ENCODE results near the gene ASCL5. TPM values are rescaled to one million over a fixed set of nuclear protein-coding genes. Genes with fewer than 3 reads are reported as not detected.
A peak's percentile ranks its signal among the peaks of the same experiment; 100 is the strongest.

Gene ASCL5
- polyA plus RNA-seq, 5 donors, result 0.17 to 0.89 (median 0.36) TPM

DNA sequence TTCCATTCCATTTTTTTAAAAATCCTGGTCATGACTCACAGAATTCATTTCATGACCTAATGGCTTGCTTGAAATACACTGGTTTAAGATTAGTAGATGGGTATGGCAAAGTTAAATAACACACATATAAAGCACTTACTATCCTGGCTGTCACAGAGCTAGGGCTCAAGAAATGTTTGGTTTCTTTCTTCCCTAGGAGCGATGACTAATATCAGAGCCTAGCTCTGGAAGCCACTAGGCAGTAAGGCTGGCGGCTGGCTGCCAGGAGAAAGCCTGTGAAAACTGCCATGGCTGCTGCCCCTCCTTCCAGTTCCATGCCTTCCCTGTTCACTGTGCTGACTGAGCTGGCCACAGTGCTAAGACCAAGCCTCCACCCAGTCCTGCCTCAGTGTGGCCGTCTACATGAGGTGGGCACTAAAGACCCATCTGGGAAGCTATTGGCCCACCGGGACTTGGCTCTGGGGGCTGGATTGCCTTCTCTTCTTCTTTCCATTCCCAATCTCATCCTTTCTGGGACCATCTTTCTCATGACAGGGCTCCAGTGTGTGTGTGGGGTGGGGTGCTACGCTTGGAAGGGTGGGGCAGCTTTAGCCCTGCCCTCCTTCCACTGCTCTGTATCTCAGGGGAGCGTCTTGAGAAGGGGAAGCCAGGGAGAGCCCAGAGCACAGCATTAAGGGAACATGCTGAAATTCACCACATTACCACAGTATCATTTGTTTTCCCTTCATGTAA is 10.8 kb upstream of the ASCL5 start:
- DNase-seq, result peak in 1 of 2 donors; percentile 40

DNA sequence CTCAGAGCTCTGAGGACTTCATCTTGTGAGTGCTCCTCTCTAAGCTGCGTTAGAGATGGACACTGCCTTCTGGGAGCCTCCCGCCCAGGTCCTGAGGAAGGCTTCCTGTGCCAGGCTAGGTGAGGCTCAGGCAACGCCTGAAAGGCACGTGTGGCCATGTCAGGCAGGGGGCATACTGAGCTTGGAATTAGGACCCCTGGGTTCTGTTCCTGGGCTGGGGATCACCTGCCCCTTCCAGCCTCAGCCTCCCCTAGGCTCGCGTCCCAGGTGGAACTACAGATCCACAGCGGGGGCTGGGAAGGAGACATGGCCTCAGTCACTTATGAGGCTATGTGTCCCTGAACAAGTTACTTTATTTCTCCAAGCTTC is 10.0 kb upstream of the ASCL5 start:
- DNase-seq, result no peak

DNA sequence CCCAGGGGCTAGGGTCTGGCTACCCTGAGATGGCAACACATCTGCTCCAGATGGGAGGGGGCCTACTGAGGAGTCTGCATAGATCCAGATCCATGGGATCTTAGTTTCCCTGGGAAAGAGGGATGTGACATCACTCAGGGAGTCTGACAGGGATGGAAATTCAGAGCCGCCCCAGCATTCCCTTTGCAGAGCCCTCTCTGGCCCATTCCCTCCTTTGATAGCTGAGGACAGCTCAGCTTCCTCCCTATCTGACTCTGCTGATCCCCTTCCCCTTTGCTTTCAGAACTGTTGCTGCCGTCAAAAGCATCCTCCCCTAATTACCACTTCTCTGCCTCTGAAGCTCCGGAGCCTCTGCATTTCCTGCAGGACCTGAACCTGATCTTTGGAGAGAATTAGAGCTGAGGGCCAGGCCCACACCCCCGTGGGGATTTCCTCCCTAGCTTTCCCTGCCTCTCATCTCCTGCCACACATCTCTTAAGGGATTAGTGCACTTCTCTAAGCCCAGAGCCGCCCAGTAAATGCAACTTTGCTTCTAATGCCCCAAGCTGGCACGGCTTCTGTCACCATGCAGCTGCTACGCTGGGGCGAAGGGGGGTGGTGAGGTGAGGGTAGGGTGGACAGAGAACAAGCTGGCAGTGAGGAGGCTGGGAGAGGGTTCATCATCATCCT is 9.5 kb upstream of the ASCL5 start:
- no peak for DNase-seq

- DNase-seq, result no peak
Observed at GRCh38 chr1:201134405-201134804, 7.4 kb upstream of the ASCL5 start.

DNA sequence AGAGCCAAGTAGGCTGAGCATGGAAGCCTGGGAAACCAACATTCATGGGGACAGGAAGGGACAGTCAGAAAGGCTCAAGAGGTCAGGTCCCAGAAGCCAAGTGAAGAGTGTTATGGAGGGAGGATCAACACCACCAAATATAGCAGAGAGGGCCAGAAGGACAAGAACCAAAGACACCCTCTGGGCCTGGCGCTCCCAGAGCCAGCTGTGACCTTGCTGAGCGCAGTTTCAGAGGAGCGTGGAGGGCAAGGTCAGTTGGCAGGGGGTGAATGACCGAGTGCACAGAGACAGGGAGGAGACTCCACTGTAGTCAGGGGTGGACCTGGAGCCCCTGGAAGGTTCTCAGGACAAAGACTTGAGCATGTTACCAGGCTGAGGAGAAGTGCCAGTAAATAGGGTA is 4.4 kb upstream of the ASCL5 start:
- DNase-seq, result no peak

DNA sequence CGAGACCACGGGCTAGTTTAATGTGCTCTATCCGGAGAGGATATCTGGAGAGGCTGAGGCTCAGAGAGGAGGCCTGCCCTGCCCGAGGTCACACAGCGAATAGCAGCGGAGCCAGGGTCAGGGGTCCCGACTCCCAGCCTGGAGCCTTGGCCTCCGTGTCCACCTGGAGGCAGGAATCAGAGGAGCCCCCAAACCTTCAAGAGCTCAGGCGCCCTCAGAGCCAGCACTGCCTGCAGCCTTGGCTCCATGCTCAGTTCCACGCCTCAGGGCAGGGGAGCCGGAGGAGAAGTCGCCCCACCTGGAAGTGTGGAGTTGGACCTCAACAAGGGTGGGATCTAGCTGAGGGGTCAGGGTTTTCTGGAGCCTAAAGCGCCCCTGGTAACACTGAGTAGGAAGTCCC is 2.0 kb upstream of the ASCL5 start:
- DNase-seq, result no peak

GRCh38 chr1:201128476-201128875 is 1.5 kb upstream of the ASCL5 start:
- no peak for DNase-seq

- no peak for DNase-seq
Observed at GRCh38 chr1:201127755-201128455, 921 bp upstream of the ASCL5 start.

- DNase-seq, result no peak
Observed at GRCh38 chr1:201126463-201126831, 537 bp downstream of the ASCL5 start.

GRCh38 chr1:201125800-201126199 is 1.2 kb downstream of the ASCL5 start:
- no peak for DNase-seq

DNA sequence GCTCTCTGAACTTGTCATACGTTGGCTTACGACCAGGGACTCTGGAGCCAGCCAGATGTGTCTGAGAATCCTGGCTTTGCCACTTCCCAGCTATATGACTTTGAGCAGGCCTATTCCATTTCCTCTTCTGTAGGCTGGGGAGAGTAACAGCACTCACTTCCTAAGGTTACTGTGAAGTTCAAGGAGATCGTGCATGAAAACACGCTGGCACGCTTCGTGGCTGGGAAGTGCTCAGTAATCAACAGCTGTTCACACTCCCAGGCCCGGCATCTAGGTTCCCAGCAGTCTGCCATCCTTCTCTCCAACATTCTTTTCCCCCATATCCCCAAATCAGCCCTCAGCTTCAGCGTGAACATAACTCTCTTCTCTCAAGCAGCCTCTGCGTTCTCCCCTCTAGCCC is 2.0 kb downstream of the ASCL5 start:
- no peak for DNase-seq

DNA sequence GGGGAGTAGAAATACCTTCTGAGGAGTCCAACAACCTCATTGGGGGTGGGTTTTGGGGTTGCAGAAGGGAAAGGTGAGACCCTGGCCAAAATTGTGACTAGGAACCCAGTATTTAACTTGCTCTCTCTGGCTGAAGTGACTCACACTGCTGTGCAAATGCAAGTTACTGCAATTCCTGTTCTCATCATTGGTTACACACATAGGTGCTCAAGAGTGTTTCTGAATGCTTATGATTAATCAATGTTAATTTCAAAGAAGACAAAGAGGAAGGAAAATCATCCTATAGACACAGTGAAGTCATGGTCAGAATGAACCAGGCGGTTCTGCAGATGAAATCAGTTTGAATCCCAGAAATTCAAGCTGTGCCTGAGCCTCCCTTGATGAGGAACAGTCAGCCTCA is 3.1 kb downstream of the ASCL5 start:
- no peak for DNase-seq

DNA sequence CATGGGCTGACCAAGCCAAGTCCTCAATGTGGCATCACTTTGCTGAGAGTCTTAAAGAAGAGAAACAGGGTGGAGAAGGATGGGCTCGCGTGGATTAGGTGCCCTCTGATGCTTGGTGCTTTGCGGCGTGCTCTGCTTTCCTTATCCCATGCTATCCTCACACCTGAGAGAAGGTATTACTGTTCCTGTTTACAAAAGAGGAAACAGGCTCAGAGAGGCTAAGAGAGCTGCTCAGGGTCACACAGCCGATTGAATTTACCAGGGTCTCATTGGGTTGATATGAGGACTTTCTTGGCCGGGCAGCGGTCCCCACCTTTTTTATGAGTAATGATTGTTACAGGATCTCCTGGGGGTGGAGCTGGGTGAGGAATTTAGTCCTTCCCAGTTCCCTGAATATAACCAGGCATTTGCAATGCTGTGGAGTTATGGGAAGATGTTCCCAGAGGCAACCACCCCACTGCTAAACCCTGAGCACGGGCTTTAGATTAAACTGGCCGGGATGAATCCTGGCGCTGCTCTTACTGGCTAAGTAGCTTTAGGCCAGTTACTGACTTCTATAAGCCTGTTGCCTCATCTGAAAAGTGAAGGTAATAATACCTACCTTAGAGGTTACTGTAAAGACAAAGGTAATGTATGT is 4.5 kb downstream of the ASCL5 start:
- no peak for DNase-seq

DNA sequence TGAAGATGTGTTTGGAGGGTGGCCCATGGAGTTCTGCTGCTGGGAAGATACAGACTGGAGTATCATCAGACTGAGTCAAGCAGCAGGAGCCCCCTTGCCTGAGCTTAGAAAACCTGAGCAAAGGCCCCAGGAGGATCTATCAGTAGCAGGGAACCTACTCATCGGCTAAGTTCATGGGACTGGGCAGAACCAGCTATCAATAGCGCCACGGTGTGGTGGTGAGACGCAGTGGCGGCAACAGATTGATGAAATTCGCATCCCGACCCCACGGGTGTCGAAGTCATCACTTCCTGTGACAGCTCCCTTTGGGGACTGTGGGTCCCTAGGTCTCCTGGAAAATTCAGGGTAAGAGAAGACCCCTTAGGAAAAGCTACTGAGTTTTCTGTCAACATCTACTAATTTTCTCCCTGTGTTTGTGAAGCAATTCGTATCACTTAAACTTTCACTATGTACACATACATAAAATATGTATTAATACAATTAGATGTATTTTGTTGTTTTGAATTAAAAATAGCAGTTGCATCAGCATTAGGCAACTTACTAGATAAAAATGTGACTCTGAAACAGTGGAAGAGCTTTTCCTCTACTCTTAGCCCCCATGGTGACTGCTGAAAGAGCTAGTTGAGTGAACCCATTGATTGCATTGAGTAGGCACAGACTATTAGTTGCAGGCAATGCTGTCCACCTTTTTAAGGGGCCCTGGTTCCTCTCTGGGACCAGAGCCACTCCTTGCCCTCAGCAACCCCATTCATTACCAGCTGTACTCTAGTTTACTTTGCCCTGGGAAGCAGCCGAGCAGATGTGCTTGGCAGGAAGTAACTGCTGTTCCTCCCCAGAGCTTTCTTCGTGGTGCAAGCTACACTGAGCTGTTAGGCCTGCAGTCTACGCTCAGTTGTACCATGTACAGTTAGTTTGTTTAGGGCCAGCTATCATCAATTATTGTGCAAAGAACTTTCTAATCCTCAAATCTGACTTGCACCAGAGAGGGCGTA is 7.5 kb downstream of the ASCL5 start:
- no peak for DNase-seq

DNA sequence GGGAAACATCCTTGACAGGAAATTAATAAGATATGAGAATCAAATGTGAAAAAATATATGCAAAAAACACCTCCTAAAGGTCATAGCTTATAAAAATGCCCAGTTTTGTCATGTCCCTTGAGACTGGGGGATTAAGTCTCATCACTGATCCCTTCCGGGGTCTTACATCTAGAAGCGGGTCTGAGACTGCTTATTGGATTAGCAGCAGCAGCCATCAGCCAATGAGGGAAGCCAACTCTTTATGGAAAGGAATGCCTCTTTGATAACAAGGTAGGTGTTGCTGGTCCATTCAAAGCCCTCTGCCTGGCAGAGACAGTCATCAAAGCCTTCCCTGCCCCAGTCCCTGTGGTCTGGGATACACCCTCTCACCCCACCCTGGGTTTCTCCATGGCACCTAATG is 10.9 kb downstream of the ASCL5 start:
- DNase-seq, result no peak

GRCh38 chr1:201115390-201115937 is 11.5 kb downstream of the ASCL5 start:
- DNase-seq, result no peak

DNA sequence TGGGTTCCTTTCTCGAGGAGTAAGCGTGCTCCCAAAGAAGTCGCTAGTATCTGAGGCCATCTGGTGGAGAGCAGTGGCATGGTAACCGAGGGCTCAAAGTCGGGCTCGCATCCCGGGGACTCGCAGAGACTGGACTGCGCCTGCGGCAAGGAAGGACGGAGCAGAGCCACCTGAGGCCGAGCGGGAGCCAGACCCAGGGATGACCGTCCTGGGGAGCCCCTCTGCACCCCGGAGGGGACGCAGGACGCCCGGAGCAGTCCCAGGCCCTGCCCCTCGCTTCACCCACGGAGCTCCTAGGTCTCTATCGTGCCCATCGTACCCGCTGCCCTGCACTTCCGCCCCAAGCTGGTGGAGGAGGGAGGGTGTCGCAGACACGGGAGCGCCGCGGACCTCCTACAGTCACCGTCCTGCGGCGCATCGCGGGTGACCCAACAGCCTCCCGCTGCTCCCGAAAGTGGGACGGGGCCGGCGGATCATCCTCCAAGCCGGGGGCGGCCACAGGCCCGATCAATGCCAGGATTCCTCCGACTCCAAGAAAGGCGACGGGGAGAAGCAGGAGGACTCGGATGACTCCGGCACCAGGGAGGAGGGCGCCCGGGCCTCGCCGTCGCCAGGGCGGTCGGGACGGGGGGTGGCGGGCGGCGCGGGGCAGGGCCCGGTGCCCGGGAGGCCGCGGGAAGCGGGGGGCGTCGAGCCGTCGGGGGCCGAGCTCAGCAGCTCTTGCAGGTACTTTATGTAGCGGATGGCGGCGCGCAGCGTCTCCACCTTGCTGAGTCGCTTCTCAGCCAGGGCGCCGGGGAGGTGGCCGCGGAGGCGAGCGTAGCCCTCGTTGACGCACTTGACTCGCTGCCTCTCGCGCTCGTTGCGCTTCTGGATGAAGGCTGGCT is 12.5 kb downstream of the ASCL5 start:
- DNase-seq, result peak; percentile 79 to 91

DNA sequence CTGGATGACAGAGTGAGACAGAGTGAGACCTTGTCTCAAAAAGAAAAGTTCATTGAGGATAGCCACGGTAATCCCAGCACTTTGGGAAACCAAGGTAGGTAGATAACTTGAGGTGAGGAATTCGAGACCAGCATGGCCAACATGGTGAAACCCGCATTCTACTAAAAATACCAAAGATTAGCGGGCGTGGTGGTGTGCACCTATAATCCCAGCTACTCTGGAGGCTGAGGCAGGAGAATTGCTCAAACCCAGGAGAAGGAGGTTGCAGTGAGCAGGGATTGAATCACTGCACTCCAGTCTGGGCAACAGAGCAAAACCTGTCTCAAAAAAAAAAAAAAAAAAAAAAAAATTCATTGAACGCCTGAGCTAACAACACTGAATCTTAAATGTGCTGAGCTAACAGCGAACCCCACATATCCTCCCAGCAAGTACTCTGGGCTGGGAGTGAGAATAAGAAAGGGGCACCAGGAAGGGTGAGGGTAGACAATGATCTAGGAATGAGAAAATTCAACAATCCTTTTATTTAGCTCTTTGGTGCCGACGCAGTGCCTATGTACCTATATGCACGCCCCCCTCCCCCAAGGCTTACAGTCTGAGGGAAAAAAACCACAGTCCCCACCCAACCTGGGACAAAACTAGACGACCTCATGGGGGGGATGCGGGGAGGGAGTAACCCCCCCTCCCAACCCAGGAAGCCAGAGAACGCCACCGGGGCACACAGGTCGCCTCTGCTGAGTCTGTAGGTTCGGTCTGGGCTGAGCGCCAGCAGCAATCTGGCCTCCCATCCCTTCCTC is 13.3 kb downstream of the ASCL5 start:
- DNase-seq, result no peak

DNA sequence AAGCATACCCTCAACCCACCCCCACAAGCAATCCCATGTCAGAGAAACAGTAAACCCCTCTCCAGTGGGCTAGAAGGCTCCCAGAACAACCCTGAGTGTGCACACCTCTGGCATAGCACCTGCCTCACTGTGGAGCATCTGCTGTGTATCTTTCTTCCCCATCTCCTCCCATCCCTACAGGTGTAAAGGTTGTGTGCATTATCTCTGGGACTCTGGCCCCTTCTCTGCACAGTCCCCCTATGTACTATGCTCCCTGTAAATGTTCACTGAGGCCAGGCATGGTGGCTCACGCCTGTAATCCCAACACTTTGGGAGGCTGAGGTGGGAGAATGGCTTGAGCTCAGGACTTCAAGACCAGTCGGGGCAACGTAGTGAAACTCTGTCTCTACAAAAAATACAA is 14.1 kb downstream of the ASCL5 start:
- DNase-seq, result no peak
